OCI-LY3 (cell line): Measurements from ENCODE around the gene ZNF880.

Source experiments
- H2AFZ ChIP-seq: fragments of 200-600, 300-600 bp; shearing (Covaris generic); 2 replicates; pipeline ENCODE4 v1.6.0; 2014; ENCODE audit warnings: antibody characterized with exemption, low read depth, low read length
- H3K27ac ChIP-seq: fragments of 200-600, 300-600 bp; sonication (generic); 2 replicates; pipeline ENCODE4 v1.5.1; 2014; ENCODE audit warnings: mild to moderate bottlenecking, low read length, moderate library complexity, mixed read lengths
- H3K27me3 ChIP-seq: fragments of 200-600, 300-600 bp; sonication (generic); 2 replicates; pipeline ENCODE4 v1.6.1; 2014; ENCODE audit warnings: low read depth, low read length, mixed read lengths
- H3K36me3 ChIP-seq: fragments of 200-600, 300-600 bp; sonication (generic); replicated peaks from 2 replicates; pipeline ENCODE3; 2014; ENCODE audit warnings: low read depth, low read length, mixed read lengths
- H3K4me1 ChIP-seq: fragments of 300-600, 200-600 bp; sonication (generic); 2 replicates; pipeline ENCODE4 v1.6.1; 2014; ENCODE audit warnings: low read length, mixed read lengths
- H3K4me2 ChIP-seq: fragments of 200-600, 300-600 bp; sonication (generic); 2 replicates; pipeline ENCODE4 v1.6.1; 2014; ENCODE audit warnings: low read length, mixed read lengths
- H3K4me3 ChIP-seq: fragments of 300-600, 200-600 bp; sonication (generic); 2 replicates; pipeline ENCODE4 v1.5.1; 2014; ENCODE audit warnings: antibody characterized with exemption, mild to moderate bottlenecking, low read length, moderate library complexity
- H3K79me2 ChIP-seq: fragments of 300-600, 200-600 bp; shearing (Covaris generic); 2 replicates; pipeline ENCODE4 v1.6.1; 2014; ENCODE audit warnings: mild to moderate bottlenecking, low read length, mixed read lengths
- H3K9ac ChIP-seq: fragments of 300-600, 200-600 bp; shearing (Covaris generic); 2 replicates; pipeline ENCODE4 v1.6.0; 2014; ENCODE audit warnings: mild to moderate bottlenecking, low read length, moderate library complexity
- H3K9me3 ChIP-seq: fragments of 200-600, 300-600 bp; shearing (Covaris generic); 2 replicates; pipeline ENCODE4 v1.6.1; 2014; ENCODE audit warnings: low read length, mixed read lengths; ENCODE audit not compliant: insufficient read depth
- H4K20me1 ChIP-seq: fragments of 200-600, 300-600 bp; sonication (generic); 2 replicates; pipeline ENCODE4 v1.6.1; 2016; ENCODE audit warnings: low read length, mixed read lengths; ENCODE audit not compliant: insufficient read depth
- CTCF ChIP-seq: fragments of 200-600, 300-600 bp; sonication (generic); IDR thresholded peaks from 2 replicates; pipeline ENCODE4 v1.5.1; 2014; ENCODE audit warnings: antibody characterized with exemption, low read length, low read depth
- EZH2phosphoT487 ChIP-seq: fragments of 200-600 bp; shearing (Covaris generic); IDR thresholded peaks from 2 replicates; pipeline ENCODE4 v1.6.1; 2018; ENCODE audit warnings: antibody characterized with exemption, mixed run types, low read depth

ZNF880 gene

GRCh38 chr19:52391135-52391534 lies 21.4 kb downstream of the ZNF880 start:
- Histone ChIP-seq H3K4me1 (no peaks in the 10 kb centered on the region), H3K4me3 (no peak overlapping the region), H2AFZ (no peak overlapping the region), H3K36me3 (no peaks in the 10 kb centered on the region), H3K4me2 (no peak overlapping the region), H3K27me3 (no peaks in the 10 kb centered on the region), H3K79me2 (no peaks in the 10 kb centered on the region), H3K27ac (no peak overlapping the region), H4K20me1 (no peaks in the 10 kb centered on the region), H3K9me3 (peaks cover 6% of the 10 kb centered on the region; the same call in 1 of the 2 replicates), H3K9ac (no peak overlapping the region)
- TF ChIP-seq CTCF: peak; percentile 16; the same call in 1 of the 2 replicates
- TF ChIP-seq EZH2phosphoT487: no peak

GRCh38 chr19:52397310-52398080 lies 27.8 kb downstream of the ZNF880 start, which contains the start of gene ZNF528:
TSS of gene ZNF528 (plus strand) at chr19:52397849. CDS start at chr19:52402014, 4,165 bp downstream.
- Histone ChIP-seq H3K27me3 (no peaks in the 10 kb centered on the region), H3K4me2 (no peak within 1 kb of the TSS), H4K20me1 (no peaks in the 10 kb centered on the region), H3K4me3 (no peak within 1 kb of the TSS), H3K9ac (no peak within 1 kb of the TSS), H2AFZ (no peak within 1 kb of the TSS), H3K79me2 (no peaks in the 10 kb centered on the region), H3K36me3 (no peaks in the 10 kb centered on the region), H3K4me1 (no peaks in the 10 kb centered on the region), H3K9me3 (peaks cover 14% of the 10 kb centered on the region; the same call in 1 of the 2 replicates), H3K27ac (no peak within 1 kb of the TSS)
- no peak for TF ChIP-seq CTCF
- no peak for TF ChIP-seq EZH2phosphoT487

GRCh38 chr19:52398081-52398441 lies 28.3 kb downstream of the ZNF880 start:
- peaks cover 14% of the 10 kb centered on the region; the same call in 1 of the 2 replicates for H3K9me3 ChIP-seq
- H3K36me3 ChIP-seq: no peaks in the 10 kb centered on the region
- no peaks in the 10 kb centered on the region for H3K79me2 ChIP-seq
- no peaks in the 10 kb centered on the region for H3K27me3 ChIP-seq
- no peak for TF ChIP-seq CTCF
- no peak for TF ChIP-seq EZH2phosphoT487
- H3K4me2 ChIP-seq: no peak overlapping the region
- no peak overlapping the region for H2AFZ ChIP-seq
- H3K4me3 ChIP-seq: no peak overlapping the region
- H3K9ac ChIP-seq: no peak overlapping the region
- no peaks in the 10 kb centered on the region for H4K20me1 ChIP-seq
- H3K27ac ChIP-seq: no peak overlapping the region
- no peaks in the 10 kb centered on the region for H3K4me1 ChIP-seq

- Histone ChIP-seq H3K4me1 (no peaks in the 10 kb centered on the region), H3K27me3 (no peaks in the 10 kb centered on the region), H3K27ac (no peak overlapping the region), H3K79me2 (no peaks in the 10 kb centered on the region), H3K9me3 (peaks cover 10% of the 10 kb centered on the region), H3K4me3 (no peak overlapping the region), H3K36me3 (no peaks in the 10 kb centered on the region), H3K4me2 (no peak overlapping the region), H3K9ac (no peak overlapping the region), H4K20me1 (no peaks in the 10 kb centered on the region), H2AFZ (no peak overlapping the region)
- TF ChIP-seq EZH2phosphoT487 (no peak), CTCF (no peak)
Measured at GRCh38 chr19:52410276-52410675, 40.6 kb downstream of the ZNF880 start.
